Left kidney (tissue), 8 donors: ENCODE data around the gene PRH1. TPM values are rescaled to one million over a fixed set of nuclear protein-coding genes. Genes with fewer than 3 reads are reported as not detected.

ENCODE experiments used
- DNase-seq: peaks from one replicate; pipeline ENCODE4 v3.0.0-alpha.2; 2013
- long read RNA-seq, 8 donors: transcript quantifications; one replicate each; lab custom pipeline, GENCODE V29; 2026
- polyA plus RNA-seq: library from polyadenylated mRNA; unstranded; fragments of 120-200 nt; gene quantifications from one replicate; pipeline ENCODE4 v1.2.1, GENCODE V29; 2013; ENCODE audit not compliant: insufficient read length

The PRH1 gene
- 14.6 TPM for polyA plus RNA-seq
- long read RNA-seq, donor 1 = 0 reads
- long read RNA-seq, donor 2 = 0 reads
- long read RNA-seq, donor 3 = 0 reads
- long read RNA-seq, donor 4 = 0 reads
- long read RNA-seq, donor 5, partial matches to known transcripts = 0 of 6 reads
- long read RNA-seq, donor 5, other reads (novel, unspliced or antisense) = 6 of 6 reads
- long read RNA-seq, donor 6 = 0 reads
- long read RNA-seq, donor 7 = 0 reads
- long read RNA-seq, donor 8 = 0 reads

- DNase-seq = no peak
Observed at GRCh38 chr12:10884086-10884725, at the start of gene PRH1. PRH1 (minus strand) TSS chr12:10884255; CDS start chr12:10884217, 38 bp downstream.

DNA sequence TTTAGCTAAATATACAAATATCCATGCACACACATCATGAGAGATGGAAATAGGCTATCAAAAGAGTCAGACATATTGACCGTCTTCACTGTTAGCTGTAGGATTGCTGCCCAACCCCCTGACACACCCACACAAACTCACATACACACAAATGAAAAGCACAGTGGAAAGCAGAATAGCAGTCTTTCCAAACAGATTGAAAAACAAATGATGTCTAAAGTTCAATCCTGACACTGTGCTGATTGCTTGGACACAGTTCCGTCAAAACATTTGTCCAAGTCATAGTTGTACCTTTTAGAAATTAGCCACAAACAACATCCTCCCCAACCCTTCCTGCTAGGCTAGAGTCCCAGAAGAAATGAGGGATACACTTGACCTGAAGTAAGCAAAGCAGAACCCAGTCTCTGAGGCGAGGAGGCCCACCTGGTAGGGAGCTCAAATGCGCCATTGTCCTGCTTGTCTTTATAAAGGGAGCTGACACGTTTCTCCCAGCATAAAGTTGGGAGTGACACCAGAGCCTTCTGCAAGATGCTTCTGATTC, 44.8 kb upstream of the PRH1 start, which contains the start of gene PRH2:
TSS of gene PRH2 (plus strand) at position 491 of the 541 bp plus-strand sequence. CDS start at position 529, 38 bp downstream.
- no peak for DNase-seq

GRCh38 chr12:10926269-10926668, 42.2 kb upstream of the PRH1 start:
- no peak for DNase-seq

DNA sequence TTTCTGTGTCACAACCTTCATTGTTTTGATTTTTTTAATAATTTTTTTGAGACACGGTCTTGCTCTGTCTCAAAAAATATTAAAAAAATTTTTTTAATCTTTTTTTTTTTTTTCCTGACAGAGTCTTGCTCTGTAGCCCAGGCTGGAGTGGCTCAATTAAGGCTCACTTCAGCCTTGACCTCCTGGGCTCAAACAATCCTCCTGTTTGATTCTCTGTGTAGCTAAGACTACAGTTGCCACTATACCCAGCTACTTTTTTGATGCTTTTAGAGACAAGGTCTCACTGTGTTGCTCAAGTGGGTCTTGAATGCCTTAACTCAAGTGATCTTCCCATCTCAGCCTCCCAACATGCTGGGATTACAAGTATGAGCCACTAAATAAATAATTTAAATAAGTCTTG, 35.8 kb upstream of the PRH1 start:
- DNase-seq = no peak

DNA sequence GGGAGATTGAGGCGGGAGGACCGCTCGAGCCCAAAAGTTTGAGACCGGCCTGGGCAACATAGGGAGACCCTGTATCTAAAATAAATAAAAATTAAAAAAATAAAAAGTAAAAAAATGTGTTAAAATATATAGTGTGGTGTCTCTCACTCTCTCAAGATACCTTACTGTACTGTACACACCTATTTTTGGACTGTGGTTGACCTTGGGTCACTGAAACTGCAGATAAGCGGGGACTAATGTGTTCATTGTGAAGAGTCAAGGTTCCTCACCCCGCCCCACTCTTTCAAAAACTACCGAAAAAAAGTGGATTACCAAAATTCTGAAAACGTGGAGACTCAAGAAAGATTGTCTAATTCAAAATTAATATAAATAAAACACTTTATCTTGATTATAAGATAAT, 26.3 kb upstream of the PRH1 start:
- no peak for DNase-seq

DNA sequence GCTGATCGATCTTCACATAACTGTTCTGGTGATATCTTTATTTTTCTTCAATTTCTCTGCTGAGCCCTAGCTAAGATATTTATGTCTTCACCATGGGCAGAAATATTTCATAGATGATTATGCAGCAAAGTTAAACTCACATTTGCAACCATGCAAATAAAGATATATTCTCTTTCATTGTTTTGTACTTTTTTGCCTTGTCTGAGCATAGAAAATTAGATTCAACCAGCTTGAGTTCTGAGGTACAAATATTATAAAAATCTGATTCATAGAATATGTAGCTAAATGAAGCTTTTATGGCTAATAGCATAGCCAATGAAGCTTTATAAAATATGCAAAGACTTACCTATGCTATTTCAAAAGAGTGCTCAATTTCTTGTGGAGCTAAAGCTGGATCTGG, 25.4 kb upstream of the PRH1 start, which contains the start of gene TAS2R13:
TSS of gene TAS2R13 (minus strand) at position 101 of the 400 bp plus-strand sequence. CDS start 264 bp downstream, outside the sequence.
- no peak for DNase-seq

GRCh38 chr12:10904686-10905085, 20.6 kb upstream of the PRH1 start:
- no peak for DNase-seq

DNA sequence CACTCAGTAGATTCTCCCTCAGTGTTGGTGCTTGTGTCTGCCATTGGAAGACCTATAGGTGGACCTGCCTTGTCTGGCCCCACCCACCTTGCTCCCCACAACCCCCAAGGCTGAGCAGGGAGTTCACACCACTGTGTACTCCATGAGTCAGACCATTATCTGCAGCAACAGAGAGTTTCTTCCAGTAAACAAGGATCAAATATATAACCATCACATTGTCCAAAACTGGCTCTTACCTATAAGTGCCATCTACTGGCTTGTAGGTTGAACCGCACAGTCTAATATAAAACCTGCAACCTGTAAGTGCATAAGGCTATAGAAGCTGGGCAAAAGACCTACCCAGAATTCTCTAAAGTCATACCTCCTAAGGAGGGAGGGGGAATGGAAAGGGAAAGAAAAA, 17.4 kb upstream of the PRH1 start:
- no peak for DNase-seq

DNA sequence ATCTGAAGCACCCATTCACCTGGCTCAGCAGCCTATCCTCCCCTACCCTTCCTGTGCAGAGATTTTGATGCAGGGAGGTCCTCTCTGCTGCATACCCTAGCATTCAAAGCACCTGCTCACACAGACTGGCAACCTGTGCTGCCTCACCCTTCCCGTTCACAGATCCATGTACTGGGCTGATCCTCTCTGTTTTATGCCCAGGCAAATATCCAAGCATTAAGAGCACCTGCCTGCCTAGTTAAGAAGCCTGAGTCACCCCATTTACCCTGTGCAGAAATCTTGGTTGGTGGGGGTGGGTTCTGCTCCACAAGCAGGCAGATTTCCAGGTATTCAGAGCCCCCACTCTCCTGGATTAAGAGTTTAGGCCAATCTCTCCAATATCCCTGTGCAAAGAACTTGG, 16.9 kb upstream of the PRH1 start:
- DNase-seq = no peak

- no peak for DNase-seq
Observed at GRCh38 chr12:10900530-10900929, 16.5 kb upstream of the PRH1 start.

DNA sequence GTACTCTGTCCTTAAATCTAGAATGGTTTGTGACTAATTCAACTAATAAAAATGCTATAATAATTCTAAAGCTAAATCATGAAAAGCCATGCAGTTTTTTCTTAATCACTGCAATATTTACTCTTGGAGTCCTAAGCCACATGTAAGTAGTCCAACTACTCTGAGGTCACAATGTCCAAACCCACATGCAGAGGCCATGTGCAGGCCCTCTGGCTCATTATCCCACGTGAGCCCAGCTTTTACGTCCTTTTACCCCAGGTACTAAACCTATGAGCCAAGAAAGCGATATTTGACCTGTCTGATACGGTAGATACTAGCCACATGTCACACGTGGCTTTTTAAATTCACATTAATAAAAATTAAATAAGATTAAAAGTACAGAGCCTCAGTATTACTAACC, 12.8 kb upstream of the PRH1 start:
- no peak for DNase-seq

GRCh38 chr12:10891937-10892336, 7.9 kb upstream of the PRH1 start:
- no peak for DNase-seq

DNA sequence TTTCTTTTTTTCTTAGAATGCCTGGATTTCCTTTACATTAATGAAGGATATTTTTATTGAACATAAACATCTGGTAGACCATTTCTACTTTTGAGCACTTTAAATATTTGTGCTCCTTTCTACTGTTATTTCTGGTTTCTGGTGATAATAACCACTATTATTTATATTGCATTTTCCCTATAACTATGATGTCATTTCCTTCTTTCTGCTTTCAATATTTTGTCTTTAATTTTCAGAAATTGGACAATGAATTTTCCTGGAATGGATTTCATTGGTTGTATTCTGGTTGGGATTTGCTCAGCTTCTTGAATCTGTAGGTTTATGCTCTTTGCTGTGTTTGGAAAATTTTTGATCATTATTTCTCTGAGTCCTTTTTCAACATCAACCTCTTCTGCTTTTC, 5.2 kb upstream of the PRH1 start:
- DNase-seq = no peak

DNA sequence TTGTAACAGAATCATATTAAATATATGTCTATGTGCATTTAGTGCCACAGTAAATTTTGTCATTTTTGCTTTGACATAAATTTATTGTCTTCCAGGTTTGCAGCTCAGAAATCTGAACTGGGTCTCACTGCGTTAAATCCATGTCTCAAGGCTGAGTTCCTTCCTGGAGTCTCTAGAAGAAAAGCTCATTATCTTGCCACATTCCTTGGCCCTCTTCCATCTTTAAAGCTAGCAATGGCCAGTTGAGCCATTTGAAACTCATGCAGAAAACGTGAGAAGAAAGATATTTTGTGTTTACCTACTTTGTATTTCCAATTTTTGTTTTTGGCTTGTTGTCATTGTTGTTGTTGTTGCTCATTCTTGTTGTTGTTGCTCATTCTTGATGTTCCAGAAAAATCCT, 10.7 kb downstream of the PRH1 start:
- no peak for DNase-seq

DNA sequence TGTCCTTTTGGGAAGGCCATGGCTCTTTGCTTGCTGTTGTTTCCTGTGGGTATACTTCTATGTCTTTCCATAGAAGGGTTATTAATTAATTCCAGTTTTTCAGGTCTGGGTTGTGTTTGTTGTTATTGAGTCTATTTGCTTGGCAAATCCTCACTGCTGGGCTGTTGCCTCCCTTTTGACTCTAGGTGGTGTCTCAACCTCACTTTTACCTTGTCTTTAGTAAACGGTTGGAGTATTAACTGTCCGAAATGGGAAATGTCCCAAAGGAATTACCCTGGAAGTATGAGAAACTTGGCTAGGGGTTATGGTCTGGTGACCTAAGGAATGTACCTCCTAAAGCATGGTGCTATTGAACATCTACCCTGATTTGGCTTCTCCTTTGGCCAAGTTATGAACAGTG, 16.7 kb downstream of the PRH1 start:
- DNase-seq = no peak

- DNase-seq = no peak
Observed at GRCh38 chr12:10863512-10864218, 20.4 kb downstream of the PRH1 start.

DNA sequence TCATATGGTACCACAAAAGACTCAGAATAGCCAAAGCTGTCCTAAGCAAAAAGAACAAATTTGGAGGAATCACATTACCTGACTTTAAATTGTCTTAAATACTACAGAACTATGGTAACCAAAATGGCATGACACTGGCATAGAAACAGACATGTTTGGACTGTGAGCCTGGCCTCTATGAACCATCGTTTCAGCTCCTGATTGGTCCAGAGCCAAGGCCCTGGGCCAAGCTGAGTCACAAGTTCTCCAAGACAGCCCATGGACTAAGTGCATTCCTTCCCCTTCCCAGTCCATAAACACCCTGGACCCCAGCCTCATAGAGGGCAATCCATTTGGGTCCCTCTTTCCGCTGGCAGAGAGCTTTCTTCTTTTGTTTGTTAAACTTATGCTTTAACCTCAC, 22.7 kb downstream of the PRH1 start:
- no peak for DNase-seq

DNA sequence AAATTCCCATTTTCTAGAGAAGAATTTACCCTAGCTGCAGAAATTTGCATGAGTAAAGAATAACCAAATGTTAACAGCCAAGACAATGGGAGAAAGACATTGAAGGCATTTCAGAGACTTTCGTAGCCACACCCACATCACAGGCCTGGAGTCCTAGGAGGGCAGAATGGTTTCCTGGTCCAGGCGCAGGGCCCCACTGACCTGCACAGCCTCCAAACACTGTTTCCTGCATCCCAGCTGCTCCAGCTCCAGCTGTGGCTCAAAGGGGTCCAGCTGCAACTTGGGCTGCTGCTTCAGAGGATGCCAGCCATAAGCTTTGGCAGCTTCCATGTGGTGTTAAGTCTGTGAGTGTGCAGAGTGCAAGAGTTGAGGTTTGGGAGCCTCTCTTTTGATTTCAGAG, 28.2 kb downstream of the PRH1 start:
- no peak for DNase-seq

GRCh38 chr12:10853776-10854175, 30.3 kb downstream of the PRH1 start:
- no peak for DNase-seq

GRCh38 chr12:10851243-10851858, 32.7 kb downstream of the PRH1 start:
- no peak for DNase-seq

DNA sequence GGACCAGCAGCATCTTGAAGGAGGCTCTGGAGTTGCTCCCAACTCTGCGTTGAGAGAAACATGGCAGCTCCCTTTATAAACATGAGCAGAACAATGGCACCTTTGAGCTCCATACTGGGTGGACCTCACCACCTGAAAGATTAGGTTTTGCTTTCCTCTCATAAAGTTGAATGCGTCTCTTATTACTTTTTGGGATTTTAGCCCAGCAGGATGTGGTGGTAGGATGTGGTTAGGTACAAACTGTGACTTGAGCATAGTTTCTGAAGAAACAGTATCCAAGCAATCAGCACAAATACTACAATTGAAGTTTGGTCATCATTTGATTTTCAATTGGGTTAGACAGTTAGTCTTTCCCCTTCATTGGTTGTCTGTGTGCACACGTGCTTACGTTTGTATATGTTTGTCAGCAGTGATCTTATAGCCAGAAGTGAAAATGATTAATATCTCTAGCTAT, 34.6 kb downstream of the PRH1 start, which contains the start of gene PRR4:
TSS of gene PRR4 (minus strand) at position 51 of the 454 bp plus-strand sequence. CDS start at position 13, 38 bp downstream.
- DNase-seq = no peak

- peak; percentile 7 for DNase-seq
Observed at GRCh38 chr12:10847744-10848143, 36.3 kb downstream of the PRH1 start.
